Right forelimb (tissue), 1 donor: ENCODE measurements around the gene GRK5.

Experiments
- DNase-seq: peaks from one replicate; pipeline ENCODE4 v3.0.0-alpha.2; 2018

The GRK5 gene

GRCh38 chr10:119391440-119392251 is 184.3 kb downstream of the GRK5 start:
- DNase-seq, result no peak

- DNase-seq, result no peak
Measured at GRCh38 chr10:119393019-119393418, 185.6 kb downstream of the GRK5 start.

- no peak for DNase-seq
Measured at GRCh38 chr10:119393421-119393820, 186.1 kb downstream of the GRK5 start.

GRCh38 chr10:119393845-119394244 is 186.5 kb downstream of the GRK5 start:
- DNase-seq, result no peak

- no peak for DNase-seq
Measured at GRCh38 chr10:119394657-119395279, 187.4 kb downstream of the GRK5 start.

GRCh38 chr10:119395280-119396007 is 188.1 kb downstream of the GRK5 start:
- no peak for DNase-seq

- no peak for DNase-seq
Measured at GRCh38 chr10:119396008-119396708, 188.8 kb downstream of the GRK5 start.

GRCh38 chr10:119396709-119397071 is 189.3 kb downstream of the GRK5 start:
- no peak for DNase-seq

GRCh38 chr10:119397416-119397815 is 190.0 kb downstream of the GRK5 start:
- no peak for DNase-seq

- no peak for DNase-seq
Measured at GRCh38 chr10:119398996-119399395, 191.6 kb downstream of the GRK5 start.

- DNase-seq, result no peak
Measured at GRCh38 chr10:119399466-119399865, 192.1 kb downstream of the GRK5 start.

- peak; percentile 79 for DNase-seq
Measured at GRCh38 chr10:119401671-119402395, 194.5 kb downstream of the GRK5 start.

- DNase-seq, result no peak
Measured at GRCh38 chr10:119403921-119404320, 196.6 kb downstream of the GRK5 start.

GRCh38 chr10:119404719-119405519 is 197.5 kb downstream of the GRK5 start:
- DNase-seq, result no peak

- DNase-seq, result no peak
Measured at GRCh38 chr10:119405520-119405807, 198.1 kb downstream of the GRK5 start.

- no peak for DNase-seq
Measured at GRCh38 chr10:119406137-119406536, 198.8 kb downstream of the GRK5 start.

GRCh38 chr10:119406601-119407253 is 199.4 kb downstream of the GRK5 start:
- DNase-seq, result no peak

GRCh38 chr10:119407254-119407777 is 199.9 kb downstream of the GRK5 start:
- no peak for DNase-seq

GRCh38 chr10:119408072-119408471 is 200.7 kb downstream of the GRK5 start:
- DNase-seq, result no peak

GRCh38 chr10:119408969-119409371 is 201.6 kb downstream of the GRK5 start:
- no peak for DNase-seq

- DNase-seq, result no peak
Measured at GRCh38 chr10:119409385-119409784, 202.0 kb downstream of the GRK5 start.
